Pancreas (tissue), 10 donors: ENCODE data around the gene NRXN2. TPM values are rescaled to one million over a fixed set of nuclear protein-coding genes. Genes with fewer than 3 reads are reported as not detected.

Experiments used
- ATAC-seq, 4 donors: fragments of 200-7000 bp; cut with Tn5 transposase; one replicate each; pipeline versions ENCODE4 v1.8.0 to v1.9.1; 2020; ENCODE audit warnings: mild to moderate bottlenecking in 4 of 4, moderate library complexity in 4 of 4
- DNase-seq, 6 donors: peaks; one replicate each; pipeline ENCODE4 v3.0.0-alpha.2; 2020
- FAIRE-seq: peaks from 2 replicates; lab custom pipeline; 2012; peaks lifted over from hg19 to GRCh38; lab: Jason Lieb, UNC
- H3K27ac ChIP-seq, 4 donors: fragments of 200-600 bp; sonication (generic); 1 replicate in 3 of 4; 2 replicates in 1 of 4; pipeline versions ENCODE4 v1.5.0 to v1.8.0; 2020
- H3K27me3 ChIP-seq, 4 donors: fragments of 200-600 bp; one replicate each; pipeline ENCODE4 v1.8.0; 2021
- H3K36me3 ChIP-seq, 3 donors: fragments of 200-600 bp; sonication (generic) in 1 of 3; one replicate each; pipeline versions ENCODE4 v1.5.0 to v1.8.0; 2020 to 2021
- H3K4me1 ChIP-seq, 3 donors: fragments of 200-600 bp; one replicate each; pipeline ENCODE4 v1.8.0; 2021
- H3K4me3 ChIP-seq, 4 donors: fragments of 200-600 bp; sonication (generic) in 2 of 4; one replicate each; pipeline versions ENCODE4 v1.5.0 to v1.8.0; 2020 to 2021
- H3K9me3 ChIP-seq, 4 donors: fragments of 200-600 bp; one replicate each; pipeline ENCODE4 v1.8.0; 2021
- CTCF ChIP-seq, 4 donors: fragments of 200-600 bp; sonication (generic) in 3 of 4; IDR thresholded peaks; one replicate each; pipeline versions ENCODE4 v1.5.0 to v1.8.0; 2021; ENCODE audit warnings: antibody characterized with exemption in 4 of 4
- WGBS, 2 donors: extraction: QIAGEN DNeasy Blood & Tissue Kit; methylation state at CpG; one replicate each; pipeline ENCODE4 v1.1.7; 2013; 5-methylcytosine and 5-hydroxymethylcytosine counted together
- intact Hi-C, 3 donors: fragments of 100-400 bp; cut with DNase I; formaldehyde crosslinking; loops; one replicate each; pipeline versions ENCODE4 v1.11.1 to v1.14.2; 2022
- polyA plus RNA-seq, 2 donors: library from polyadenylated mRNA; stranded (reverse); fragments of 200-250 nt; gene quantifications; one replicate each; pipeline ENCODE4 v1.2.3, GENCODE V29; 2013
- total RNA-seq, 6 donors: library from RNA; stranded (reverse); fragmentation: NEBNext Ultra II Directional in 4 of 6; extraction: Animal tissue kit (Norgen Biotek cat#: 25700) in 4 of 6; gene quantifications; one replicate each; pipeline versions ENCODE4 v1.2.1 to v1.2.4, GENCODE V29; 2021 to 2023
- donor health status: healthy with polysubstance abuse.
- donor health status: DM: no; HTN: no; CAD: no; lungs with moderate emphysema.
- donor health status: DM: no; HTN: no; CAD: no.
- donor health status: control.
- donor health status: control.
- donor health status: Bipolar disorder and iron deficiency.
- donor health status: DM: yes; HTN: yes; CAD: no.
- donor health status: DM: no; HTN: no; CAD: no.
- donor health status: DM: no; HTN: no; CAD: no.
- donor health status: DM: yes; HTN: yes; CAD: no.

The NRXN2 gene
- total and polyA plus RNA-seq, 8 donors = 0.69 to 10.8 (median 2.1) TPM

- Histone ChIP-seq H3K36me3 (no peaks in the 10 kb centered on the region), H3K9me3 (no peaks in the 10 kb centered on the region), H3K27me3 (no peaks in the 10 kb centered on the region), H3K27ac (no peak overlapping the region), H3K4me3 (peak overlapping the region in 2 of 4 donors; percentile 22 to 39), H3K4me1 (no peaks in the 10 kb centered on the region)
- peak in 1 of 6 donors; percentile 69 for DNase-seq
- peak; percentile 69 to 94 (median 78) for ATAC-seq
- no peak for FAIRE-seq
- TF ChIP-seq CTCF (IDR thresholded peaks at IDR 0.05) = no peak
- intact Hi-C loops = no loop called here
- 1 to 3% methylated on average over 17 to 50 of the region's 53 CpGs for WGBS, 2 donors
These were observed 79.6 kb downstream of the NRXN2 start for GRCh38 chr11:64643256-64643881.

- H3K9me3 ChIP-seq = no peaks in the 10 kb centered on the region
- H3K4me3 ChIP-seq = peak overlapping the region in 3 of 4 donors; percentile 7 to 39 (median 8)
- TF ChIP-seq CTCF (IDR thresholded peaks at IDR 0.05) = no peak
- FAIRE-seq = no peak
- ATAC-seq = no peak
- H3K36me3 ChIP-seq = no peaks in the 10 kb centered on the region
- no peak overlapping the region for H3K27ac ChIP-seq
- no peaks in the 10 kb centered on the region for H3K4me1 ChIP-seq
- 4% methylated on average over 31 to 36 of the region's 36 CpGs for WGBS, 2 donors
- intact Hi-C loops = no loop called here
- H3K27me3 ChIP-seq = no peaks in the 10 kb centered on the region
- DNase-seq = no peak
These were observed 80.1 kb downstream of the NRXN2 start for GRCh38 chr11:64642871-64643255.

- no peaks in the 10 kb centered on the region for H3K36me3 ChIP-seq
- no peak for ATAC-seq
- 3 to 4% methylated on average over 5 to 30 of the region's 30 CpGs for WGBS, 2 donors
- FAIRE-seq = no peak
- DNase-seq = no peak
- TF ChIP-seq CTCF (IDR thresholded peaks at IDR 0.05) = no peak
- peak overlapping the region in 2 of 4 donors; percentile 8 to 39 for H3K4me3 ChIP-seq
- H3K4me1 ChIP-seq = no peaks in the 10 kb centered on the region
- H3K27ac ChIP-seq = no peak overlapping the region
- no peaks in the 10 kb centered on the region for H3K9me3 ChIP-seq
- no peaks in the 10 kb centered on the region for H3K27me3 ChIP-seq
- intact Hi-C loops = no loop called here
These were observed 80.6 kb downstream of the NRXN2 start for GRCh38 chr11:64642418-64642735.

GRCh38 chr11:64641596-64642417 lies 81.2 kb downstream of the NRXN2 start:
- Histone ChIP-seq H3K9me3 (no peaks in the 10 kb centered on the region), H3K27ac (no peak overlapping the region), H3K4me3 (peak overlapping the region in 1 of 4 donors; percentile 39), H3K36me3 (no peaks in the 10 kb centered on the region), H3K27me3 (no peaks in the 10 kb centered on the region), H3K4me1 (no peaks in the 10 kb centered on the region)
- TF ChIP-seq CTCF (IDR thresholded peaks at IDR 0.05) = no peak
- DNase-seq = no peak
- 34 to 43% methylated on average over 11 of the region's 11 CpGs for WGBS, 2 donors
- ATAC-seq = no peak
- intact Hi-C loops = no loop called here
- no peak for FAIRE-seq

- WGBS, 2 donors = 61 to 77% methylated on average over 4 of the region's 4 CpGs
- DNase-seq (no peak), ATAC-seq (no peak), FAIRE-seq (no peak)
- Histone ChIP-seq H3K36me3 (no peaks in the 10 kb centered on the region), H3K27me3 (no peaks in the 10 kb centered on the region), H3K4me1 (no peaks in the 10 kb centered on the region), H3K9me3 (no peaks in the 10 kb centered on the region), H3K27ac (no peak overlapping the region), H3K4me3 (no peak overlapping the region)
- intact Hi-C loops = no loop called here
- no peak for TF ChIP-seq CTCF (IDR thresholded peaks at IDR 0.05)
These were observed 83.1 kb downstream of the NRXN2 start for GRCh38 chr11:64639885-64640284.
